HG03439 (cell line): ENCODE measurements around the gene TMEM175.
"Not testable (repeated sequence)": the region's sequence is repeated elsewhere in the genome, so short reads cannot be mapped to it uniquely, and the experiment has no call there.

Source experiments
- ATAC-seq: cut with Tn5 transposase; IDR thresholded peaks from one replicate; pipeline ENCODE4 v1.9.1; 2021; ENCODE audit warnings: mild to moderate bottlenecking, moderate library complexity; ENCODE audit not compliant: unreplicated experiment

The TMEM175 gene

DNA sequence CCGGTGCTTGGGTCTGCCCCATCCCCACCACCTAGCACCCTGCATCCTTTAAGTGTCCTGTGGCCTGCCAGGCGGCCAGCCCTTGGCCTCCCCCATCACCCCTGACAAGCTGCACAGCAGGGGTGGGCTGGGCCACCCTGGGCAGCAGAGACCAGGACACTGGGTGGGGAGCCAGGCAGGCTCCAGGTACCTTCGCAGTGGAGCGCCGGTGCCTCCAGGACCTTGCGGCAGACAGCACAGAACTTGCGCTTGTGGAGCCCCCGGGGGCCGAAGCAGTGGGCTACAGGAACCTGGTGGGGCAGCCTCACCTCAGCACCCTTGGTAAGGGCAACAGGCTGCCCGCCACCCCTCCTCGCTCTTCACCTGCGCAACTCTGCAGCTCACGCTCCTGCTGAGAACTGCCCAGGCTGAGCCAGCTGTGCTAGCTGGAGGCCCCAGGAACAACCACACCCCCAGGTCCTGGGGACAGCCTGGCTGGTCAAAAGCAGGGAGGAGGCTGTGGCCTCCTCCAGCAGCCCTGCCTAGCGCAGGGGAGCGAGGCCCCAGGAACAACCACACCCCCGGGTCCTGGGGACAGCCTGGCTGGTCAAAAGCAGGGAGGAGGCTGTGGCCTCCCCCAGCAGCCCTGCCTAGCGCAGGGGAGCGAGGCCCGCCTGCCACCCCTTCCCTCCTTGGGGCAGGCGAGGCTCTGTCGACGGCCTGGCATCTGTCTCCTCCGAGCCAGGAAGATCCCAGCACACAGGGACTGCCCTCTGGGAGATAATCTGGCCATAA lies 36.5 kb downstream of the TMEM175 start:
- no peak for ATAC-seq

DNA sequence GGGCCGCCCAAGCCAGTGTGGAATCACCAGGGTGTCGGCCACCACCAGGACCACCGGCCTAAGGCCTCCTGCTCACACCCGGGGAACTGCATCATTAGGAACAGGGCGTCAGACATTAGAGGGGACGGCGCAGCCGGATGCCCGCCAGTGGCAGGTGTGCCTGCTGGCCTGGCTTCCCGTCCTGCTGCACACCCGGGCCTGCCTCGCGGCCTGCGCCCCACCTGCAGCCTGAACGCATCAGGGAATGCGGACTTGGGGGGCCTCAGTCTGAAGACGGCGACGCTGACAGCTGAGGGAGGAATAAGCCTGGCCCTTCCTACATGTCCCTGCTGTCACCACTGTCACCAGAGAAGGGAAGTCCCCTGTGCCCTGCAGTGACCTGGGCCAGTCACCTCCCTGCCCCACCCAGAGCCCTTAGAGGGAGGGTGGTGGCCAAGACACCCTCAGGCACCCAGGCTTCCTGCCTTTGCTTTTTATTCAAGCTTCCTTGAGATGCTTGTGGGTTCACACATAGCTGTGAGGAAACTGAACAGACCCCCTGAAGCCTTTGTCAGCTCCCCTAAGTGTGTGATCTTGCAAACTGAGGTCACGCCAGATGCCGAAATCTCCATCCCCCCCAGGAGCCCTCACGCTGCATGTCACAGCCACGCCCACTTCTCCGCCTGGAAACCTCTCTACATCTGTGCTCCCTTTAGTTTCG lies 37.9 kb downstream of the TMEM175 start:
- ATAC-seq: no peak

DNA sequence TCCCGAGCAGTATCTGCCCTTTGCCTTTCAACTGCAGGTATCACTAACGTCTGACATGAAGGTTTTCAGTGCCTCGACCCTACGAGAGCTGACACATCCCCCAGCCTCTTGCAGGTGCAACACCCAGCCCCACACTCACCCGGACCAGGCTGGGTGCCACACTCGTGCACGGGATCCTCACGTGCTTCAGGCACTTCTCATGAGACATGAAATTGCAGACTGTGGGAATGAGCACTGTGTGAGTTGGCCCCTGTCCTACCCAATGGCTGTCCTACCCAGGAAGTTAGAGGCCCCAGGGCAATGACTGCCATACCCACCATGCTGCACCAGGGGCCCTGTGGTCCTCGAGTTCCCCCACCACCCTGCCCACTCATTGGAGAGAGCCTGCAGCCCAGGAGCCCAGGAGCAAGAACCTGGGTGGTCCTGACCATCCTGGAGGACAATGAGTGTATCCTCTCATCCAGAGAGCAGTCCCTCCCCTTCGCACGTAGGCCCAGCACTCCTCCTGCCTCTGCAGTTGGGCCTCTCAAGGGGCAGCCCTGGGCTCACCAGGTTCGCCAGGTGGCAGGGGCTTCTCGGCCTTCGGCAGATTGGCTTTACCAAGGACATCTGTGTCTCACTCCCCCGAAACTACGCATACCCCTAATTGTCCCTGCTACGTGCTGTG lies 38.7 kb downstream of the TMEM175 start:
- no peak for ATAC-seq

DNA sequence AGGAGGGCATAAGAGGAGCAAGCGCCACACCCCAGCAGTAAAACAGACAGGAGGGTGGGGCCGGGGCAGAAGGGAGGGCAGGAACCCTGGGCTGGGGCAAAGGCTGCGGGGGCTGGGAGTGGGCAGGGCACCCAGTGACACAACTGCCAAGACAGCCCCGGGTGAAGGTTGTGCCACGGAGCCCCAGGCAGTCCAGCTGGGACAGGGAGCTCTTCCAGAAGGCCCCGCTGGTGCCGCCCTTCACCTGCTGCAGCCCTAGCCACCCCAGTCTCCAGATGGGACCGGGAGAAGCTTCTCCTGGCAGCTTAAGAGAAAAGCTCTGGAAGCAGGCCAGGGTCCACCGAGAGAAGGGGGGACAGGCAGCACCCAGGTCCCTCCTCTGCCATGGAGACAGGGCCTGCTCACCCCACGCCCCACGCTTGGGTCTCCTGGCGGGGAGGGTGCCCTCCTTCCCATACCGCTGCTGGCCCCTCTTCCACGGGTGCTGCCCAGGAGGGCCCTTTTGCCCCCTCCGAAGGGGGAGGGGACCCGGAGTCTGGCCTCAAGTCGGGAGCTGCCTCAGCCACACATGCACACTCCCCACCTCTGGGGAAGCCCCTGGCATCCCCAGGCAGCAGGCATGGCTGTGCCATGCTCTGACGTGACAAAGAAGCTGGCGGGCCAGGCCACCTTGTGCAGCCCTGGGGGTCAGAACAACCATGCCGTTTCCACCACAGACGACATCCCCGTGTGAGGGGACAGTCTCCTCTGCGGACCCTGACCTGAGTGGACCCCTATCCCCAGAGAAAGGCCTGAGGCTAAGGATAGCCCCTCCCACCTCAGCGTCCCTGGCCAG lies 39.6 kb downstream of the TMEM175 start:
- no peak for ATAC-seq

DNA sequence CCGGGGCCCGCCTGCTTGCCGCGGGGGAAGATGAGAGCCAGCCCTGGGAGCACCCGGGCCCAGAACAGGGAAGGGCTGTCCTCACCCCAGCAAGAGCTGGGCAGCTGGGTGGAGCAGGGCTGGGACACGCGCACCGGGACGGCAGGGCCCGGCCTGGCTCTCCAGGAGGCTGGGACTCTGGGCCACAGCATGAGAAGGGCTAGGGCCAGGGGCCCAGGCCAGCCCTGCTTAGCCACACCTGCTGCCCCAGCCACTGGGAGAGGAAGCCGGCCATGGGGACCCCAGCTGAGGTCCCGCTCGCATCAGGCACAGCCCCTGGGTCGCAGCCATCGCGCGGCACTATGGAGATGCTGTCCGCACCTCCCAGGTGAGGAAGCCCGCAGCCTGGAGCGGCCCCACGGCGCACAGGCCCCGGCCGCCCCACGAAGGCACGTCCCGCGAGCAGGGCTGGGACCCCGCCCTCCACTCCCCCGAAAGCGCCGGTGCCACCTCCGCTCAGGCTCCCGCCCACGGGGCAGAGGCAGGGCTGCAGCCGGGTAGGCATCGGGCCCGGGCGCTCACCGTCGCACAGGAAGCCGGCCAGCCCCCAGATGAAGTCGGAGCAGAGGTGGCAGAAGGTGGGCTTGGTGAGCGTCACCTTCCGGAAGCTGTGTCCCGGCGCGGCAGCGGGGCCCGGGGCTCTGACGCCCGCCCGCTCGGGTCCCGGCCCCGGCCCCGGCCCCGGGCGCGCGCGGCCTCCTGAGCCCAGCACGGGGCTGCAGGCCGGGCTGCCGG lies 40.6 kb downstream of the TMEM175 start:
- ATAC-seq: peak; percentile 42

DNA sequence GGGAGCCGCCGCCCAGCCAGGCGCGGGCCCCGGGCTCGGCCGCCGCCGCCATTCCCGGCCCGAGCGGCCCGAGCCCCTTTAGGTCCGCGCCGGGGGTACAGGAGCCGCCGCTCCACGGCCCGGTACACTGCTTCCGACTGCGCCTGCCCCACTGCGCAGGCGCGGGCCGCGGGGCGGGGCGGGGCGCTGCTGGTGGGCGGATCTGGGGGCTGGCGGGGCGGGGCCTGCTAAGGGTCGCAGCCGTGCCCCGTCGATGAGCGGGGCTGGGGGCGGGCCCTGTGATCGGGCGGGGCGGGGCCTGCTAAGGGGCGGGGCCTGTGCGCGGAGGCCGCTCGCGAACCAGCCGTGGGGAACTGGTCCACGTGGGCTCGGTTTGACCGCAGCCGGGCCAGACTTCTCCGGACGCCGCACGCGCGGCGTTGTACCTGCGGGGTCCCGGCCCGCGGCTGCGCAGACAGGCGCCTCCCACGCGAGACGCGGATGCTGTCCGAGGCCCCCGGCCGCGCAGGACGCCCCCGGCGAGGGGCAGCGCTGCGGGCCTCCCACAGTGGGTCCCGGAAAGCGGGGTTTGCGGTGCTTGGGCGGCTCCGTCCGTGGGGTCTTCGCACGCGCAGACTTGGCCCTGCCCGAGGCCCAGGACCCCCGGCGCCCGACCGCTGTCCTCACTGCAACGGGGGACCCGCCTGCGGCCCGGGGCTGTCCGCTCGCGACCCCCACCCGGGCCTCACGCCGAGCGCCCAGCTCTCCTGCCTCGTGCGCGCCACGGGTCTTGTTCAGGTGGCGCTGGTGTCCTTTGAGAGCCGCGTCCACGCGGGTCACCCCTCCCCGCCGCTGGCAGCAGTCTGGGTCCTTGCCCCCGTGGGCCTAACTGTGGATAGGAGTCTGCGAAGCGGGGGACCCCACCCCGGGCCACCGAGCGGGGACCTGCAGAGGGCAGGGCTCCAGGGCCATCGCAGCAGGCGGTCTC lies 41.5 kb downstream of the TMEM175 start, which contains the start of gene DGKQ:
DGKQ (minus strand) TSS at position 139 of the 967 bp plus-strand sequence; CDS start at position 52, 87 bp downstream.
- ATAC-seq: peak; percentile 51

DNA sequence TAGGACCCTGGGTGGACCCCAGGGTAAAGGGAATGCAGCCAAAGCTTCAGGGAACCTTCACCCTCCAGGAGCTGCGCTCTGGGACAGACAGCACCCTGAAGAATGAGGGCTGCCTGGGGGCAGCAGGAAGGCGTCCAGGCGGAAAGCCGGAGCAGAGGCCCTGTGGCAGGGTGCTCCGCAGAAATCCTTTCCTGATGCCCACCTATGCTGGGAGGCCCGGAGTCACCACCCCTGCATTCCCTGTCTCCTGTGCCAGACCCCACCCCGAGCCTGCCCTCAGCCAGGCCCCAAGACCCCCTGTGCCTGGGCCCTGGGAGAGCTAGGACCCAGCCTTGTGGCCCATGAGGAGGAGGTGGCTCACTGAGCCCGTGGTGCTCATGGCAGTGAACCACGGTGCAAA lies 42.4 kb downstream of the TMEM175 start:
- ATAC-seq: no peak

DNA sequence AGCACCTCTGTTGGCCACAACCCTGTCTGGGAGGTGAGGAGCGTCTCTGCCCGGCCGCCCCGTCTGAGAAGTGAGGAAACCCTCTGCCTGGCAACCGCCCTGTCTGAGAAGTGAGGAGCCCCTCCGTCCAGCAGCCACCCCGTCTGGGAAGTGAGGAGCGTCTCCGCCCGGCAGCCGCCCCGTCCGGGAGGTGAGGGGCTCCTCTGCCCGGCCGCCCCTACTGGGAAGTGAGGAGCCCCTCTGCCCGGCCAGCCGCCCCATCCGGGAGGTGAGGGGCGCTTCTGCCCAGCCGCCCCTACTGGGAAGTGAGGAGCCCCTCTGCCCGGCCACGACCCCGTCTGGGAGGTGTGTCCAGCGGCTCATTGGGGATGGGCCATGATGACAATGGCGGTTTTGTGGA lies 43.8 kb downstream of the TMEM175 start:
- not testable (repeated sequence) for ATAC-seq

DNA sequence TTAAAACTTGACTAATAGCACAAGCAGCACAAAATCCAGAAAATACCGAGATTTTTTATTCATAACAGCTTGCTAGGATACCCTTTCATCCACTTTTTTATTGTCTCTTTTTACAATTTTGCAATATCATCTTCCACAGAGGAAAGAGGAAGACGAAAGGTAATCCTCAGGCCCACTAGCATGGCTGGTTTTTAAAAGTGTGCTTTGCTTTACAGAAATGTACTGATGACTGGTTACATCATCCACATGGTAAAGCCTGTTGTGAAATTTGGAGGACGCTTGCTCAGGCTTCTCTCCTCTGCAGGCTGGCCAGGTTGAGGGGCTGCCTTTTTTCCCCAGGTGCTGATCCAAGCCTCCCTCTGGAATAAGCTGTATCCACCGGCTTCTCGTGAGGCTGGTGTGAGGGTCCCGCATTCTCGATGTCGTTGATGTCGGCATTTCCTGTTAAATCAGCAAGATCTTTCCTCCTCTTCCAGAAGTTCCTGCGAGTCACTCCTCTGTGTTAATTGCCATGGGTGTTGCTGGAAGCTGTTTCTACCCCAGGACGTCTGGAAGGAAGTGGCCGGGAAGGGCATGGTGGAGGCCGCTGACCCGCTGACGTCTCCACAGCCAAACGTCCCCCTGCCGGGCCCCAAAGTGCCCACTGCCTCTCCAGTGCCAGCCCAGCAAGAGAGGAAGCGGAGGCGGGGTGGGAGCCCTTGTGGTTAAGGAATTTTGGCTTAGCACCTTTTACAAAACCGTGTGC lies 46.9 kb downstream of the TMEM175 start:
- no peak for ATAC-seq

DNA sequence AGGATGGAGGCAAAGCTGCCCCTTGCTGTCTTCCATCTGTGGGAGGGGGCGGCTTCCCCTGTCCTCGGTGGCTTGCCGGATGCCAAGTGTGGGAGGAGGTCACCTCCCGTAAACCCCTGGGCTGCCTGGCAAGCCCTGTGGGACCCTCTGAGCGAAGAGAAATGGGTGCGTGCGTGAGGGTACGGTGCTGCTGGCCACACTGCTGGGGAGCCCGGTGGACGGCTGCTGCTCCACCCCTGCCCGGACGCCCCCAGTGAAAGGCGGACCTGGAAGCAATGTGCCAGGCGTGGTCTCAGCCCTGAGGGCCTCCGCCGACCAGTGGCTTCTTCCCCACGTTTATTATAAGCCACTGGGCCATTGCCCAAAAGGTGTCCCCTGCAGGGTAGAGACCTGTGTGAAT lies 50.0 kb downstream of the TMEM175 start:
- no peak for ATAC-seq

DNA sequence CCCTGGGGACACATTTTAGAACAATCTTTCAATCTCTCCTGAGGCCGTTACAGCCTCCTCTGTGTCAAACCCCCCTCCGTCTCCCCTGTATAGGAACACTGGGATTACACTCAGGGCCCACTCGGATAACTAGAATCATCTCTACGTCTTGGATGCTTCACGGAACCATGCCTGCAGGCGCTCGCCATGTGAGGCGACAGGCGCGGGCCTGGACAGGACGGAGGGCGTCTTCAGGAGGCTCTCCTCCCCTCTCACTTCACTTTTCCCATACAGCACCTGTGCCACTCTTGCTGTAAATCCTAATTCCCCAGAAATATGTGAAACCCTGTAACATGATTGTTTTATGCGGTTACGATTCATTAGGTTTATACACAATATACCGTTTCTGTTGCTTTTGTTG lies 50.6 kb downstream of the TMEM175 start:
- ATAC-seq: no peak

DNA sequence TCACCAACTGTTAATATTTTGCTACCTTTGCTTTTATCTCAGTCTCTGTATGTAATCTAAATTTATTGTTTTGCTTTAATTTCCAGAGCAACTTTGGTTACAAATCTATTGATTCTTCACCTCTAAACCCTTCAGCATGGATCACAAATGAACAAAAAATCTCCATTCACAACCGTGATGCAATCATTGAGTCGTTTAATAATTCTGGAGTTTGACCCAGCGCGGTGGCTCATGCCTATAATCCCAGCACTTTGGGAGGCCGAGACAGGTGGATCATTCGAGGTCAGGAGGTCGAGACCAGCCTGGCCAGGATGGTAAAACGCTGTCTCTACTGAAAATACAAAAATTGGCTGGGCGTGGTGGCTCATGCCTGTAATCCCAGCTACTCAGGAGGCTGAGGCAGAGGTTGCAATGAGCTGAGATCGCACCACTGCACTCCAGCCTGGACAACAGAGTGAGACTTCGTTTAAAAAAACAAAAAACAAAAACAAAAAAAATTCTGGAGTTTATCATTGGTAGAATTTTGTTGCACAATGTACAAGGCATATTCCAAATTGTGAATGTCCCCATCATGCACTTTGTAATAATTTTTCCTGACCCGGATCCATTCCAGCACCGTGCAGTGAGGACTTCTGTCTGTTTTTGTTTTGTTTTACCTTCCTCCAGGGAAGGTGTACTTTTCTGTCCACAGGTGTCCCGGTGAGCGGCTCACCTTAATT lies 52.2 kb downstream of the TMEM175 start:
- ATAC-seq: no peak

DNA sequence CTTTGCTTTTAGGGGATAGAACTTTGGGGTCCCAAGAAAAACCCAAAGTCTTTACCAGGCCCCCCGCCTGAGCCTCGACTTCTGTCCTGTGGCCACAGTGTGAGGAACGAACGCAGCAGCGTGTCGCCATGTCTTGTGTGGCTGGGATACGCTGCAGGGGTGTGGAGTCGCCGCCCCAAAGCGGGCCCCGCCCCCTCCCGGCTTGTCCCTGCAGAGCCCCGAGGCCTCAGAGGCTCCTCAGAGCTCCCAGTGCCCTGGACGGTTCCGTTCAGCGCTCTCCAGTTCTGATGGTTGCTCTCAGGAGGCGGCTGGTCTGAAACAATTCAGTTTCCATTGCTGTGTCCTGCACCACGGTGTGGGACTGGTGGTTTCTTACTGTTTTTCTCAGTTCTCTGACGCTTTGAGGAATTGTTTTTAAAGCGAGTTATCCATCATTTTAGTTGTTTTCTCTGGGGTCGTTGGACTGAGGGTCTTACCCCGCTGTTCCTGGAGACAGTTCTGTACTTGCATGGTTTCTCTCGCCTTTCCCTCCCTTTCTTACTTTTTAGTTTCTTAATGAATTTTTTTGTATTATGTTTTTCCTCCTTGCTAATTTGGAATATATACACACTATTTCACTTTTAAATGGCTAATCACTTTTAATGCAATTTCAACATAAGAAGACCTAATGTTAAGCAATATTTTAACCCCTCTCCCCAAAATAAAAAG lies 53.0 kb downstream of the TMEM175 start:
- ATAC-seq: no peak

DNA sequence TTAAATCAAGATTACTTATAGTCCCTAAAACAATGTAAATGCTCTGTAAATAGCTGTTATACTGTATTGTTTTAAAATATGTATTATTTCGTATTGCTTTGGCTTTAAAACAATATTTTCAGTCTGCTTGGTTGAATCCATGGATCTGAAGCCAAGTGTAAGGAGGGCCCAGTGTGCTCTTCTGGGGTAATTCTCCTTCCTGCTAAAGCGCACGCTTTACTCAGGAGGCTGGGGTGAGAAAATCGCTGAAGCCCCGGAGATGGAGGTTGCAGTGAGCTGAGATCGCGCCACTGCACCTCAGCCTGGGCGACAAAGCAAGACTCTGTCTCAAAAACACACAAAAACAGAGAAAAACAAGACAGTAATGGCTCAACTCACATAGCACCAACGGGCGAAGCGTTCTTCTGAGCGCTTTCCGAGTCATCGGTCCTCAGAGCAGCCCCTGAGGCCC lies 54.2 kb downstream of the TMEM175 start:
- peak; percentile 19 for ATAC-seq

DNA sequence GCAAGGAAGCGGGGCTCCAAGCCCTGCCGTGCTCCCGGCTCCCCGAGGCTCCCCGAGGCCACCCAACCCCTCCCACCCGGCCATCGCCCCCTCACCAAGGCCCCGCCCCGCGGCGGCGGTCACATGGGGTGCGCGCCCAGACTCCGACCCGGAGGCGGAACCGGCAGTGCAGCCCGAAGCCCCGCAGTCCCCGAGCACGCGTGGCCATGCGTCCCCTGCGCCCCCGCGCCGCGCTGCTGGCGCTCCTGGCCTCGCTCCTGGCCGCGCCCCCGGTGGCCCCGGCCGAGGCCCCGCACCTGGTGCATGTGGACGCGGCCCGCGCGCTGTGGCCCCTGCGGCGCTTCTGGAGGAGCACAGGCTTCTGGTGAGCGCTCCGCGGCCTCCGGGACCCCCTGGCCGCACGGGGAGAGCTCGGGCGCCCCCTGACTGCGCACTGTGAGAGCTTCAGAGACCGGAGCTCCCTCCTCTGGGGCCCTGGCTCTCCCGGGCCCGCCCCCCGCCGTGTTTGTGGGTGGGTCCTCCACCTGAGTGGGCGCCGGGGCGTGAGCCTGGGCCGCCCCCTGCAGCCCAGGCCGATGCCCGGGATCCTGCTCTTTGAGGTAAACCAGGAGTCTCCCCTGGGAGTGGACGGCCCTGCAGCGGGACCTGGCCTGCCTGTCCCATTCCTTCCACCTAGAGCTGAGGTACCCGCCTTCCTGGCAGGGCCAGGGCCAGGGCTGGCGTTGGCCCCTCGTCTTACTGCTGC lies 54.8 kb downstream of the TMEM175 start, which contains the start of gene IDUA:
IDUA (plus strand) TSS at position 166 of the 745 bp plus-strand sequence; CDS start at position 207, 41 bp downstream.
- ATAC-seq: peak; percentile 72
